ENCODE results near the gene ITIH6.

- TF ChIP-seq, protein P1, sequence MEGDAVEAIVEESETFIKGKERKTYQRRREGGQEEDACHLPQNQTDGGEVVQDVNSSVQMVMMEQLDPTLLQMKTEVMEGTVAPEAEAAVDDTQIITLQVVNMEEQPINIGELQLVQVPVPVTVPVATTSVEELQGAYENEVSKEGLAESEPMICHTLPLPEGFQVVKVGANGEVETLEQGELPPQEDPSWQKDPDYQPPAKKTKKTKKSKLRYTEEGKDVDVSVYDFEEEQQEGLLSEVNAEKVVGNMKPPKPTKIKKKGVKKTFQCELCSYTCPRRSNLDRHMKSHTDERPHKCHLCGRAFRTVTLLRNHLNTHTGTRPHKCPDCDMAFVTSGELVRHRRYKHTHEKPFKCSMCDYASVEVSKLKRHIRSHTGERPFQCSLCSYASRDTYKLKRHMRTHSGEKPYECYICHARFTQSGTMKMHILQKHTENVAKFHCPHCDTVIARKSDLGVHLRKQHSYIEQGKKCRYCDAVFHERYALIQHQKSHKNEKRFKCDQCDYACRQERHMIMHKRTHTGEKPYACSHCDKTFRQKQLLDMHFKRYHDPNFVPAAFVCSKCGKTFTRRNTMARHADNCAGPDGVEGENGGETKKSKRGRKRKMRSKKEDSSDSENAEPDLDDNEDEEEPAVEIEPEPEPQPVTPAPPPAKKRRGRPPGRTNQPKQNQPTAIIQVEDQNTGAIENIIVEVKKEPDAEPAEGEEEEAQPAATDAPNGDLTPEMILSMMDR (IDR thresholded peaks at IDR 0.05) = no peak
- no peak for TF ChIP-seq POLR2A (IDR thresholded peaks at IDR 0.05)
Measured at GRCh38 chrX:54748626-54749025, 49.4 kb downstream of the ITIH6 start.

All from body of pancreas (tissue), 4 donors.